SJCRH30 (cell line): ENCODE results near the gene TNNI3K. TPM values are rescaled to one million over a fixed set of nuclear protein-coding genes. Genes with fewer than 3 reads are reported as not detected.
A peak's percentile ranks its signal among the peaks of the same experiment; 100 is the strongest.
"Not testable (repeated sequence)": the region's sequence is repeated elsewhere in the genome, so short reads cannot be mapped to it uniquely, and the experiment has no call there.

Source experiments
- DNase-seq, 2 experiments: peaks; one replicate each; pipeline ENCODE4 v3.0.0-alpha.2; 2015 to 2020
- H3K27ac ChIP-seq: fragments of 250-450 bp; sonication (Bioruptor Pico); 2 replicates; pipeline ENCODE4 v1.5.1; 2020; ENCODE audit warnings: mild to moderate bottlenecking, moderate library complexity
- H3K27me3 ChIP-seq: fragments of 250-450 bp; sonication (Bioruptor Pico); 2 replicates; pipeline ENCODE4 v1.5.1; 2020; ENCODE audit warnings: mild to moderate bottlenecking, moderate library complexity
- H3K36me3 ChIP-seq: fragments of 250-450 bp; sonication (Bioruptor Pico); 2 replicates; pipeline ENCODE4 v1.5.1; 2020; ENCODE audit warnings: mild to moderate bottlenecking, moderate library complexity
- H3K4me1 ChIP-seq: fragments of 250-450 bp; sonication (Bioruptor Pico); 2 replicates; pipeline ENCODE4 v1.5.1; 2020; ENCODE audit warnings: mild to moderate bottlenecking, moderate library complexity
- H3K4me3 ChIP-seq: fragments of 250-450 bp; sonication (Bioruptor Pico); 2 replicates; pipeline ENCODE4 v1.5.1; 2020; ENCODE audit warnings: mild to moderate bottlenecking, moderate library complexity
- H3K9me3 ChIP-seq: fragments of 250-450 bp; sonication (Bioruptor Pico); replicated peaks from 2 replicates; pipeline ENCODE4 v1.5.1; 2020; ENCODE audit warnings: mild to moderate bottlenecking, moderate library complexity
- total RNA-seq: library from RNA; depleted of rRNA; stranded (reverse); fragments of >200 nt; shearing (Covaris generic); gene quantifications from 2 replicates; pipeline ENCODE4 v1.2.3, GENCODE V29; 2014

Gene TNNI3K
- total RNA-seq, 1 experiment from 2014 or later = not detected

DNA sequence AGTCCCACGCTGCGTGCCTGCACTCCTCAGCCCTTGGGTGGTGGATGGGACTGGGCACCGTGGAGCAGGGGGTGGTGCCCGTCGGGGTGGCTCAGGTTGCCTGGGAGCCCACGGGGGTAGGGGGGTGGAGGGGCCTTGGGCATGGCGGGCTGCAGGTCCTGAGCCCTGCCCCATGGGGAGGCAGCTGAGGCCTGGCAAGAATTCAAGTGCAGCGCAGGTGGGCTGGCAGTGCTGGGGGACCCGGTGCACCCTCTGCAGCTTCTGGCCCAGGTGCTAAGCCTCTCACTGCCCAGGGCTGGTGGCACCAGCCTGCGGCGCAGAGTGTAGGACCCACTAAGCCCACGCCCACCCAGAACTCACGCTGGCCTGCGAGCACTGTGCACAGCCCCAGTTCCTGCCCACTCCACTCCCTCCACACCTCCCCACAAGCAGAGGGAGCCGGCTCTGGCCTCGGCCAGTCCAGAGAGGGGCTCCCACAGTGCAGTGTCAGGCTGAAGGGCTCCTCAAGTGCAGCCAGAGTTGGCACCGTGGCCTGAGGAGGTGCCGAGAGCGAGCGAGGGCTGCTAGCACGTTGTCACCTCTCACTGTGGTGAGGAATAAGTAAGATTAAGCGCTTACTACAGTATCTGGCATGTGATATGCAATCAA lies 12.8 kb downstream of the TNNI3K start:
- Histone ChIP-seq H3K27me3 (no peaks in the 10 kb centered on the region), H3K4me3 (no peak overlapping the region), H3K4me1 (no peaks in the 10 kb centered on the region), H3K27ac (no peak overlapping the region), H3K9me3 (no peaks in the 10 kb centered on the region), H3K36me3 (no peaks in the 10 kb centered on the region)
- DNase-seq = no peak

DNA sequence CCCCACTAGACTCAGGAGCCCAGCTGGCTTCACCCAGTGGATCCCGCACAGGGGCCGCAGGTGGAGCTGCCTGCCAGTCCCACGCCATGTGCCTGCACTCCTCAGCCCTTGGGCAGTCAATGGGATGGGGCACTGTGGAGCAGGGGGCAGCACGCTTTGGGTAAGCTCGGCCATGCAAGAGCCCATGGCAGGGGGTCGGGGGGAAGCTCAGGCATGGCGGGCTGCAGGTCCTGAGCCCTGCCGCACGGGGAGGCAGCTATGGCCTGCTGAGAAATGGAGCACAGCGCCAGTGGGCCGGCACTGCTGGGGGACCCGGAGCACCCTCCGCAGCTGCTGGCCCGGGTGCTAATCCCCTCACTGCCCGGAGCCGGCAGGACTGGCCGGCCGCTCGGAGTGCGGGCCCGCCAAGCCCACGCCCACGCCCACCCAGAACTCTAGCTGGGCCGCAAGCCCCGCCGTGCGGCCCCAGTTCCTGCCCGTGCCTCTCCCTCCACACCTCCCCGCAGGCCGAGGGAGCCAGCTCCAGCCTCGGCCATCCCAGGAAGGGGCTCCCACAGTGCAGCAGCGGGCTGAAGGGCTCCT lies 18.1 kb downstream of the TNNI3K start:
- H3K4me3 ChIP-seq, H3K27ac ChIP-seq, H3K27me3 ChIP-seq, H3K9me3 ChIP-seq, H3K36me3 ChIP-seq, H3K4me1 ChIP-seq, DNase-seq: not testable (repeated sequence)

GRCh38 chr1:74266001-74266400 lies 30.8 kb downstream of the TNNI3K start:
- no peak for DNase-seq
- Histone ChIP-seq H3K36me3 (no peaks in the 10 kb centered on the region), H3K4me3 (no peak overlapping the region), H3K9me3 (no peaks in the 10 kb centered on the region), H3K27ac (no peak overlapping the region), H3K27me3 (peaks cover 5% of the 10 kb centered on the region), H3K4me1 (no peaks in the 10 kb centered on the region)

- no peak for DNase-seq
- H3K27me3 ChIP-seq = no peaks in the 10 kb centered on the region
- no peak overlapping the region for H3K4me3 ChIP-seq
- H3K36me3 ChIP-seq = no peaks in the 10 kb centered on the region
- no peak overlapping the region for H3K27ac ChIP-seq
- H3K4me1 ChIP-seq = no peaks in the 10 kb centered on the region
- H3K9me3 ChIP-seq = no peaks in the 10 kb centered on the region
Measured at GRCh38 chr1:74271503-74271902, 36.3 kb downstream of the TNNI3K start.

DNA sequence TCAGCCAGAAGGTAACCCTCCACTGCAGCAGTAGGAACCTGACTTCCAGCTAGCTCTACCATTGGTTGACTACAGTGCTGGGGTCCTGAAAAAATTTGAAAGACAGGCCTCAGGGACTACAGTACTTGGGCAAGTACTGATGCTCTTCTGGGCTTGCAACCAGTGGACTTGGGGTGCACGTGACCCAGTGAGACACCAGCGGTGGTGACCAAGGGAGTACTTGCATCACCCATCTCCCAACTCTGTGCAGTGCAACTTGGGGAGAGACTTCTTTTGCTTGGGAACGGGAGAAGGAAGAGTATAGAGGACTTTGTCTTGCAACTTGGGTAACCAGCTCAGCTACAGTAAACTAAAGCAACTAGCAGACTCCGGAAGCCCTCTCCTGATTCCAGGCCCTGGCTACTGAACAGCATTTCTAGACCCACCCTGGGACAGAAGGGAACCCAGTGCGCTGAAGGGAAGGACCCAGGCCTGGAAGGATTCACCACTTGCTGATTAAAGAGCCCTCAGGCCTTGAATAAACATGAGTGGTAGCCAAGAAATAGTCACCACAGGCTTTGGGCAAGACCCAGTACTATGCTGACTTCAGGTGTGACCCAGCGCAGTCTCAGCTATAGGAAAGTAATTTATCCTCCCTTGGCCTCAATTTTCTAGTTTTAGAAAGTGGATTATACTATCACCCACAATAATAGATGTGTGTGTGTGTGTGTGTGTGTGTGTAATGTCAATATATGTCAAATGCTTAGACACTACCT lies 45.6 kb downstream of the TNNI3K start:
- no peak overlapping the region for H3K4me3 ChIP-seq
- no peak for DNase-seq
- no peaks in the 10 kb centered on the region for H3K9me3 ChIP-seq
- H3K36me3 ChIP-seq = no peaks in the 10 kb centered on the region
- H3K27me3 ChIP-seq = no peaks in the 10 kb centered on the region
- no peak overlapping the region for H3K27ac ChIP-seq
- no peaks in the 10 kb centered on the region for H3K4me1 ChIP-seq

- Histone ChIP-seq H3K27me3 (no peaks in the 10 kb centered on the region), H3K4me1 (no peaks in the 10 kb centered on the region), H3K4me3 (no peak overlapping the region), H3K27ac (no peak overlapping the region), H3K9me3 (no peaks in the 10 kb centered on the region), H3K36me3 (no peaks in the 10 kb centered on the region)
- no peak for DNase-seq
Measured at GRCh38 chr1:74286414-74286813, 51.2 kb downstream of the TNNI3K start.

- H3K4me1 ChIP-seq = no peaks in the 10 kb centered on the region
- H3K36me3 ChIP-seq = no peaks in the 10 kb centered on the region
- DNase-seq = no peak
- no peaks in the 10 kb centered on the region for H3K9me3 ChIP-seq
- no peaks in the 10 kb centered on the region; the same call in 1 of the 2 replicates for H3K27me3 ChIP-seq
- no peak overlapping the region for H3K27ac ChIP-seq
- no peak overlapping the region for H3K4me3 ChIP-seq
Measured at GRCh38 chr1:74314438-74314837, 79.3 kb downstream of the TNNI3K start.

DNA sequence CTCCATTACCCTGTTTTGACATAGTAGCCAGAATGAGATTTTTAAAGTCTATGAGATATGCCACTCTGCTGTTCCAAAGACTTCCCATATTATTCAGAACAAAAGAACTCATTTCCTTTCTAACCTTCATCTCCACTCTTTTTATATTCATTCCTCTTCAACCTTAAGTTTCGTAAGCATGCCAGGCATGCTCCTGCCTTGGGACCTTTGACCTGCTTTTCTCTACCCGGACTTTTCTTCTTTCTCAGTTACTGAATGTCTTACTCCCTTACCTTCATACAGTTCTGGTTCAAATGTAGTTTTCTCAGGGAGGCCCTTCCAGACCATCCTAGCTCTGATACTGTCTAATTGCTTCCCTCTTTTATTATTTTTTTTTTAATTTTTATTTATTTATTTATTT lies 81.1 kb downstream of the TNNI3K start:
- Histone ChIP-seq H3K4me3 (no peak overlapping the region), H3K36me3 (no peaks in the 10 kb centered on the region), H3K27ac (no peak overlapping the region), H3K4me1 (no peaks in the 10 kb centered on the region), H3K27me3 (no peaks in the 10 kb centered on the region; the same call in 1 of the 2 replicates), H3K9me3 (no peaks in the 10 kb centered on the region)
- no peak for DNase-seq

- H3K4me3 ChIP-seq = no peak overlapping the region
- no peaks in the 10 kb centered on the region for H3K36me3 ChIP-seq
- H3K9me3 ChIP-seq = no peaks in the 10 kb centered on the region
- no peaks in the 10 kb centered on the region for H3K4me1 ChIP-seq
- no peak for DNase-seq
- H3K27me3 ChIP-seq = no peaks in the 10 kb centered on the region; the same call in 1 of the 2 replicates
- no peak overlapping the region for H3K27ac ChIP-seq
Measured at GRCh38 chr1:74317663-74318062, 82.5 kb downstream of the TNNI3K start.

- no peak overlapping the region for H3K27ac ChIP-seq
- peak in 1 of 2 experiments; percentile 5 for DNase-seq
- no peaks in the 10 kb centered on the region for H3K27me3 ChIP-seq
- H3K36me3 ChIP-seq = no peaks in the 10 kb centered on the region
- H3K9me3 ChIP-seq = no peaks in the 10 kb centered on the region
- no peaks in the 10 kb centered on the region for H3K4me1 ChIP-seq
- no peak overlapping the region for H3K4me3 ChIP-seq
Measured at GRCh38 chr1:74323937-74324473, 88.8 kb downstream of the TNNI3K start.

DNA sequence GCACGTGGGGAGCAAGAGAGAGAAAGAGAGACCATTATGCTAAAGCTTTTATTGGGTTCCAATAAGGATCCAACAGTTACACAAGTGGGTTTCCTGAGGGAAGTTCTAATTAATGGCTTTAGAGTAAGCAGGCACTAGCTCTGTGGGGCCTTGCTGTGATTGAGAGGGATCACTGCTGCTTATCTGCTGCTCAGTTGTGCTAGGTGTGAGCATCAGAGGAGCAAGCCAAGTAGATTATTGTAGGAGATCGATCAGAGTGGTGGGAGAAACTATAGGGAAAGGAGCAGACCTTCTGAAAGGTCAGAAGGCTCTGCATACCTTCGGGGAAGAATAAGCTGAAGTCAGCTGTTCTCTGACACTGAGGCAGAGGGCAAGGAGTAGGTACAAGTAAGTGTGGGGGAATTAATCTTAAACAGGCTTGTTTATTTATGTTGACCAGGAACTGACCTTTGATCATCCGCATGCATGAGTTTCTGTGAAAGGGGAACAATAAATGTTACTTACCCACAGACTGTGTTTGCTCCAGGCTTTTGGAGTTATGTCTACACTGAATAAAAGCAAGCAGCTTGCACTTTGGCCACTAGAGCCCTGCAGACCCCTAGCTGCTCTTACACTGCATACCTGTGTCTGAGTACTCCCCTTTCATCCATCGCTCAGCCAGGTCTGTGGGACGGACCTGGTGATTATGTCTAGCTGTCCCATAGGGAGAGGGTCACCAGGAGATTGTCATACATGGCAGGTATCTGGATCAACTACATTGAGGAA lies 89.7 kb downstream of the TNNI3K start:
- H3K4me3 ChIP-seq = no peak overlapping the region
- H3K36me3 ChIP-seq = no peaks in the 10 kb centered on the region
- H3K27me3 ChIP-seq = no peaks in the 10 kb centered on the region; the same call in 1 of the 2 replicates
- DNase-seq = no peak
- H3K9me3 ChIP-seq = no peaks in the 10 kb centered on the region
- H3K27ac ChIP-seq = no peak overlapping the region
- no peaks in the 10 kb centered on the region for H3K4me1 ChIP-seq

DNA sequence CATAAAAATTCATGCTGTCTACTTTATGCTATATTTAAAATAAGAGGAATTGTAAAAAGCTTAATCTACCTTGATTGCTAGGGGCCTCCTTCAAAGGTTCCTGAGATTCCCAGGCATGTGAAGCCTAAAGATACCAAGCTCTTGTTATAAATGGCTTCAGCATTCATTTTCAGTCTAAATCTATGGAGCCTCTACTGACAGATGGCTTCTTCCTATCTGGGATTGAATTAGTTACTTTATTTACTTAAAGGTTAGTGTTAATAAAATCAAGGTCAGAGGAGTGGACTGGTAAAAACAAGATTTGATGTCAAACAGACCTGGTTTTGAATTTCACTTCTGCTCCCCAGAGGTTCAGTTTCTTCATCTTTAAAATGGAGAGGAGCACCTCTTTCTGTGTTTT lies 93.7 kb downstream of the TNNI3K start:
- no peaks in the 10 kb centered on the region for H3K36me3 ChIP-seq

GRCh38 chr1:74333244-74333643 lies 98.1 kb downstream of the TNNI3K start:
- no peak overlapping the region for H3K27ac ChIP-seq
- DNase-seq = no peak
- H3K9me3 ChIP-seq = no peaks in the 10 kb centered on the region
- H3K36me3 ChIP-seq = no peaks in the 10 kb centered on the region
- H3K27me3 ChIP-seq = no peaks in the 10 kb centered on the region; the same call in 1 of the 2 replicates
- no peaks in the 10 kb centered on the region for H3K4me1 ChIP-seq
- no peak overlapping the region for H3K4me3 ChIP-seq

More for the DNA sequence above, 93.7 kb downstream of the TNNI3K start:
- no peak for DNase-seq
- Histone ChIP-seq H3K4me1 (no peaks in the 10 kb centered on the region), H3K27me3 (no peaks in the 10 kb centered on the region; the same call in 1 of the 2 replicates), H3K27ac (no peak overlapping the region), H3K9me3 (no peaks in the 10 kb centered on the region), H3K4me3 (no peak overlapping the region)

DNA sequence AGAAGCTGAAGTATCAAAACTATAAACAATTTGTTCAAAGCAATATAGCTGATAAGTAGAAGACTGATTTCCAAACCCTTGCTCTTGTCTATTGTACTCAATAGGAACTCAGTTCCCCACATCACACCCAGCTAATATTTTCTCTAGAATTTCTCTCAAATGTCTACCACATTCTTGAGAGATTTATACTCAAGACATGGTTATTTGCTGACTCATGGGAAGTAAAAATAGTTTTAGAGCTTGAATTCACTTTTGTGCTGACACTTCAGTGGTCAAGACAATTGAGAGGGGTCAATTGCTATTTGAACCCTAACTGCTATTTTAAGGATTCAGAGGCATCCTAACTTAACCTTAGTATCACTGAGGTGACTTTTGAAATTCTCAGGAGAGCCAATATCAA lies 99.0 kb downstream of the TNNI3K start:
- Histone ChIP-seq H3K4me3 (no peak overlapping the region), H3K4me1 (no peaks in the 10 kb centered on the region), H3K27ac (no peak overlapping the region), H3K9me3 (no peaks in the 10 kb centered on the region), H3K36me3 (no peaks in the 10 kb centered on the region), H3K27me3 (no peaks in the 10 kb centered on the region; the same call in 1 of the 2 replicates)
- DNase-seq = no peak
